ENCODE measurements around the gene DNAJC4. TPM values are rescaled to one million over a fixed set of nuclear protein-coding genes. Genes with fewer than 3 reads are reported as not detected.

The DNAJC4 gene
- total and polyA plus RNA-seq, 2 donors from 2014 or later, result 31.1 to 102 TPM

DNA sequence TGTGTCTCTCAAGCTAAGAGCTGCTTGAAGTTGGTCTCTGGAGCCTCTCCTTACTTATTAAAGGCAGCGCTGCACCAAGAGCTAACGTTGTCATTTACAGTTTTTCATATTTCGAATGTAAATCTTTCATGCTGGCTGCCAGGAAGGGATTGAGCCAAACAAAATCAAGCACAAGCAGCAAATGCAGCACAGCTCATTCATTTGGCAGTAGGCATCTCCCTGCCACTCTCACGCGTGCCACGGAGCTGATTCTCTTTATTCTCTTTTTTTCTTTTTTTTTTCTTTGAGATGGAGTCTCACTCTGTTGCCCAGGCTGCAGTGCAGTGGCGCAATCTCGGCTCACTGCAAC lies 2.6 kb downstream of the DNAJC4 start:
- Histone ChIP-seq H3K36me3 (ENCODE audit: control insufficient read depth in 2 of 3, insufficient read depth in 3 of 3, low read length in 3 of 3) (peaks cover 0 to 4% (median 1%) of the 10 kb centered on the region in 3 donors), H3K9me3 (ENCODE audit: control insufficient read depth in 2 of 3, insufficient read depth in 1 of 3, low read length in 3 of 3) (no peaks in the 10 kb centered on the region), H3K27me3 (ENCODE audit: control insufficient read depth, insufficient read depth, low read length) (no peaks in the 10 kb centered on the region), H3K9ac (ENCODE audit: low read length in 3 of 3) (no peak overlapping the region), H3K4me3 (ENCODE audit: low read length in 3 of 3) (no peak overlapping the region), H3K27ac (ENCODE audit: low read depth in 2 of 2, low read length in 2 of 2) (peak overlapping the region in 1 of 2 donors; percentile 22), H3K4me1 (ENCODE audit: control insufficient read depth in 2 of 3, insufficient read depth in 2 of 3, low read depth in 1 of 3, low read length in 3 of 3) (peaks cover 0 to 29% (median 27%) of the 10 kb centered on the region in 3 donors)
- TF ChIP-seq, protein P1, sequence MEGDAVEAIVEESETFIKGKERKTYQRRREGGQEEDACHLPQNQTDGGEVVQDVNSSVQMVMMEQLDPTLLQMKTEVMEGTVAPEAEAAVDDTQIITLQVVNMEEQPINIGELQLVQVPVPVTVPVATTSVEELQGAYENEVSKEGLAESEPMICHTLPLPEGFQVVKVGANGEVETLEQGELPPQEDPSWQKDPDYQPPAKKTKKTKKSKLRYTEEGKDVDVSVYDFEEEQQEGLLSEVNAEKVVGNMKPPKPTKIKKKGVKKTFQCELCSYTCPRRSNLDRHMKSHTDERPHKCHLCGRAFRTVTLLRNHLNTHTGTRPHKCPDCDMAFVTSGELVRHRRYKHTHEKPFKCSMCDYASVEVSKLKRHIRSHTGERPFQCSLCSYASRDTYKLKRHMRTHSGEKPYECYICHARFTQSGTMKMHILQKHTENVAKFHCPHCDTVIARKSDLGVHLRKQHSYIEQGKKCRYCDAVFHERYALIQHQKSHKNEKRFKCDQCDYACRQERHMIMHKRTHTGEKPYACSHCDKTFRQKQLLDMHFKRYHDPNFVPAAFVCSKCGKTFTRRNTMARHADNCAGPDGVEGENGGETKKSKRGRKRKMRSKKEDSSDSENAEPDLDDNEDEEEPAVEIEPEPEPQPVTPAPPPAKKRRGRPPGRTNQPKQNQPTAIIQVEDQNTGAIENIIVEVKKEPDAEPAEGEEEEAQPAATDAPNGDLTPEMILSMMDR (IDR thresholded peaks at IDR 0.05; ENCODE audit: borderline replicate concordance, extremely low read depth, insufficient read depth), result no peak
- DNase-seq, result no peak
- FAIRE-seq, result no peak
- intact Hi-C loops (cut with DNase I), result no loop called here

DNA sequence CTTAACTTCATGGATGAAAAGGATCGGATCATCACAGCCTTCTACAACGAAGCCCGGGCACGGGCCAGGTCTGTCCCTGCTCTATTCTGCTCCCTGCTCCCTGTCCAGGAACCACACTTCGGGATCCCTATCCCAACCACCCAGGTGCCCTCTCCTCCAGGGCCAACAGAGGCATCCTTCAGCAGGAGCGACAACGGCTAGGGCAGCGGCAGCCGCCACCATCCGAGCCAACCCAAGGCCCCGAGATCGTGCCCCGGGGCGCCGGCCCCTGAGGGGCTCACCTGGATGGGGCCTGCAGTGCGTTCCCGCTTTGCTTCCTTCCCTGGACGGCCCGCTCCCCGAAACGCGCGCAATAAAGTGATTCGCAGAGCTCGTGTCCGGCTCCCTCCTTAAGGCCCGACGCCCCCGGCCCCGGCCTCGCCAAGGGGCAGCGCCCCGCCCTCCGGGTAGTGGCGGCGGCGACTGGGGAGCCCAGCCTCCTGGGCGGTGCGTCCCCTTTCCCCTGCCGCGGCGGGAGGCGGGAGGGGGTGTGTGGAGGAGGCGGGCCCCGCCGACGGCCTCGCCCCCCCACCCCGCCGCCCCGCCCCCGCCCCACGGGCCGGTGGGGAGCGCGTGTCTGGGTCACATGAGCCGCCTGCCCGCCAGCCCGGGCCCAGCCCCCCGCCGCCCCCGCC lies 3.7 kb downstream of the DNAJC4 start, which contains the start of gene VEGFB:
Gene VEGFB, plus strand, starts transcription at position 672 of the 674 bp plus-strand sequence. CDS start 250 bp downstream, outside the sequence.
- peaks cover 0 to 35% (median 31%) of the 10 kb centered on the region in 3 donors for H3K4me1 ChIP-seq (ENCODE audit: control insufficient read depth in 2 of 3, insufficient read depth in 2 of 3, low read depth in 1 of 3, low read length in 3 of 3)
- H3K9ac ChIP-seq (ENCODE audit: low read length in 3 of 3), result peak within 1 kb of the TSS; percentile 10 to 81 (median 71)
- intact Hi-C loops (cut with DNase I), result no loop called here
- H3K9me3 ChIP-seq (ENCODE audit: control insufficient read depth in 2 of 3, insufficient read depth in 1 of 3, low read length in 3 of 3), result no peaks in the 10 kb centered on the region
- H3K27me3 ChIP-seq (ENCODE audit: control insufficient read depth, insufficient read depth, low read length), result no peaks in the 10 kb centered on the region
- H3K27ac ChIP-seq (ENCODE audit: low read depth in 2 of 2, low read length in 2 of 2), result peak within 1 kb of the TSS; percentile 86
- H3K4me3 ChIP-seq (ENCODE audit: low read length in 3 of 3), result peak within 1 kb of the TSS; percentile 56 to 70 (median 62)
- TF ChIP-seq, protein P1 (IDR thresholded peaks at IDR 0.05; ENCODE audit: borderline replicate concordance, extremely low read depth, insufficient read depth), result no peak
- DNase-seq (peak; percentile 67 to 92 (median 84)), FAIRE-seq (no peak)
- peaks cover 0 to 9% (median 8%) of the 10 kb centered on the region in 3 donors for H3K36me3 ChIP-seq (ENCODE audit: control insufficient read depth in 2 of 3, insufficient read depth in 3 of 3, low read length in 3 of 3)

GRCh38 chr11:64234647-64235379 lies 4.5 kb downstream of the DNAJC4 start:
- Histone ChIP-seq H3K27me3 (ENCODE audit: control insufficient read depth, insufficient read depth, low read length) (no peaks in the 10 kb centered on the region), H3K9me3 (ENCODE audit: control insufficient read depth in 2 of 3, insufficient read depth in 1 of 3, low read length in 3 of 3) (no peaks in the 10 kb centered on the region), H3K4me3 (ENCODE audit: low read length in 3 of 3) (peak overlapping the region; percentile 37 to 70 (median 44)), H3K27ac (ENCODE audit: low read depth in 2 of 2, low read length in 2 of 2) (peak overlapping the region; percentile 86), H3K36me3 (ENCODE audit: control insufficient read depth in 2 of 3, insufficient read depth in 3 of 3, low read length in 3 of 3) (peaks cover 0 to 9% (median 8%) of the 10 kb centered on the region in 3 donors), H3K4me1 (ENCODE audit: control insufficient read depth in 2 of 3, insufficient read depth in 2 of 3, low read depth in 1 of 3, low read length in 3 of 3) (peaks cover 0 to 32% (median 25%) of the 10 kb centered on the region in 3 donors), H3K9ac (ENCODE audit: low read length in 3 of 3) (peak overlapping the region in 2 of 3 donors; percentile 4 to 30)
- TF ChIP-seq, protein P1 (IDR thresholded peaks at IDR 0.05; ENCODE audit: borderline replicate concordance, extremely low read depth, insufficient read depth), result no peak
- intact Hi-C loops (cut with DNase I), result no loop called here
- DNase-seq, result peak in 4 of 5 donors; percentile 66 to 84 (median 74)
- FAIRE-seq, result no peak
